A673 (cell line): ENCODE data around the gene ABCA5. TPM values are rescaled to one million over a fixed set of nuclear protein-coding genes. Genes with fewer than 3 reads are reported as not detected.

ENCODE experiments used
- BruUV-seq: library from RNA; stranded (reverse); fragments of 400-500 nt; replicated peaks from 2 replicates; lab custom pipeline; 2021; lab: Mats Ljungman, UMichigan
- CTCF ChIA-PET: fragments of 300-600 bp; sonication (Branson Sonifier 250); formaldehyde crosslinking; loops from one replicate; lab custom pipeline; 2022; ENCODE audit warnings: antibody characterized with exemption; lab: Charles Lee
- POLR2A ChIA-PET: fragments of 300-600 bp; sonication (Branson Sonifier 250); formaldehyde crosslinking; loops from one replicate; lab custom pipeline; 2022; ENCODE audit warnings: antibody characterized with exemption; ENCODE audit not compliant: low non-redundant PET; lab: Charles Lee
- DNase-seq: peaks from one replicate; pipeline ENCODE4 v3.0.0-alpha.2; 2015; ENCODE audit warnings: low spot score
- H3K27ac ChIP-seq: fragments of 200-600 bp; sonication (generic); 2 replicates; pipeline ENCODE4 v1.5.1; 2016; ENCODE audit warnings: mixed run types, low read depth, mild to moderate bottlenecking, mixed read lengths, antibody characterized with exemption, low read length; ENCODE audit not compliant: poor library complexity, severe bottlenecking
- H3K27me3 ChIP-seq: fragments of 200-600 bp; sonication (generic); replicated peaks from 2 replicates; pipeline ENCODE4 v1.6.1; 2017; ENCODE audit warnings: mixed run types, low read depth, mild to moderate bottlenecking, mixed read lengths, antibody characterized with exemption, low read length; ENCODE audit not compliant: insufficient read depth, poor library complexity
- H3K36me3 ChIP-seq: fragments of 200-600 bp; sonication (generic); 2 replicates; pipeline ENCODE4 v1.6.1; 2016; ENCODE audit warnings: mixed run types, mild to moderate bottlenecking, mixed read lengths, antibody characterized with exemption, low read length; ENCODE audit not compliant: insufficient read depth, poor library complexity, severe bottlenecking
- H3K4me1 ChIP-seq: fragments of 200-600 bp; sonication (generic); 2 replicates; pipeline ENCODE4 v1.6.1; 2017; ENCODE audit warnings: mixed run types, mild to moderate bottlenecking, mixed read lengths, antibody characterized with exemption, low read length; ENCODE audit not compliant: insufficient read depth, poor library complexity, severe bottlenecking
- H3K4me3 ChIP-seq: fragments of 200-600 bp; sonication (generic); 2 replicates; pipeline ENCODE4 v1.5.1; 2016; ENCODE audit warnings: low read depth, mixed run types, mild to moderate bottlenecking, mixed read lengths, low read length; ENCODE audit not compliant: poor library complexity, severe bottlenecking
- H3K9me3 ChIP-seq: fragments of 200-600 bp; sonication (generic); 2 replicates; pipeline ENCODE4 v1.6.1; 2016; ENCODE audit warnings: mixed run types, low read depth, mild to moderate bottlenecking, mixed read lengths, antibody characterized with exemption, low read length; ENCODE audit not compliant: poor library complexity, severe bottlenecking
- EZH2 ChIP-seq: fragments of 200-600 bp; sonication (generic); IDR thresholded peaks from 2 replicates; pipeline ENCODE4 v1.6.1; 2017; ENCODE audit warnings: borderline replicate concordance, low read depth, mild to moderate bottlenecking, mixed read lengths, antibody characterized with exemption, low read length; ENCODE audit not compliant: poor library complexity, severe bottlenecking
- intact Hi-C: fragments of 100-400 bp; cut with micrococcal nuclease; formaldehyde crosslinking; loops from one replicate; pipeline ENCODE4 v1.10.0; 2022; ENCODE audit not compliant: unreplicated experiment
- total RNA-seq: library from RNA; stranded (reverse); gene quantifications from 2 replicates; pipeline ENCODE4 v1.2.3, GENCODE V29; 2021
- TF ChIP-seq, protein P1 (sequence below): fragments of 300-800, 200-600 bp; sonication (generic); conservative IDR thresholded peaks from 2 replicates; pipeline ENCODE4 v1.5.1; 2017; ENCODE audit warnings: low read depth, mild to moderate bottlenecking, antibody characterized with exemption, low read length, moderate library complexity, mixed read lengths

Gene ABCA5
- total RNA-seq, 1 experiment from 2014 or later = 14.7 TPM

DNA sequence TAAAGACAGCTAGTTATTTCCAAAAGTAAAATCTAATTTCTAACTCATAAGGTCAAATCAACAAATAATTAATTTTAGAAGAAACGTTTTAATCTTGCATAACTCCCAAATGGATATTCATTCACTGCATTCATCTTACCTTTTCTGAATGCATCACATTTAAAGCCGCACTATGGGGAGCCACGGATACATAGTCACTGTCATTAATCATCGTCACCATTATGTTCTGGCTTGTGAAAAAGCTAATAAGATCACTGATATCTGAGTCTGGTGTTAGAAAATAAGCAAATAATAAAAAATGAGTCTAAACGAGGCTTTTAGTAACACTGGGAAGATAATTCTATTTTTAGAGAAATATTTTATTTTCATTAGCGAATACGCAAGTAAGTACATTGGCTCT is 55.9 kb downstream of the ABCA5 start:
- no peak for TF ChIP-seq EZH2
- TF ChIP-seq, protein P1, sequence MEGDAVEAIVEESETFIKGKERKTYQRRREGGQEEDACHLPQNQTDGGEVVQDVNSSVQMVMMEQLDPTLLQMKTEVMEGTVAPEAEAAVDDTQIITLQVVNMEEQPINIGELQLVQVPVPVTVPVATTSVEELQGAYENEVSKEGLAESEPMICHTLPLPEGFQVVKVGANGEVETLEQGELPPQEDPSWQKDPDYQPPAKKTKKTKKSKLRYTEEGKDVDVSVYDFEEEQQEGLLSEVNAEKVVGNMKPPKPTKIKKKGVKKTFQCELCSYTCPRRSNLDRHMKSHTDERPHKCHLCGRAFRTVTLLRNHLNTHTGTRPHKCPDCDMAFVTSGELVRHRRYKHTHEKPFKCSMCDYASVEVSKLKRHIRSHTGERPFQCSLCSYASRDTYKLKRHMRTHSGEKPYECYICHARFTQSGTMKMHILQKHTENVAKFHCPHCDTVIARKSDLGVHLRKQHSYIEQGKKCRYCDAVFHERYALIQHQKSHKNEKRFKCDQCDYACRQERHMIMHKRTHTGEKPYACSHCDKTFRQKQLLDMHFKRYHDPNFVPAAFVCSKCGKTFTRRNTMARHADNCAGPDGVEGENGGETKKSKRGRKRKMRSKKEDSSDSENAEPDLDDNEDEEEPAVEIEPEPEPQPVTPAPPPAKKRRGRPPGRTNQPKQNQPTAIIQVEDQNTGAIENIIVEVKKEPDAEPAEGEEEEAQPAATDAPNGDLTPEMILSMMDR = no peak
- Histone ChIP-seq H3K4me3 (no peak overlapping the region), H3K4me1 (peaks cover 19% of the 10 kb centered on the region), H3K27me3 (no peaks in the 10 kb centered on the region), H3K27ac (no peak overlapping the region), H3K36me3 (no peaks in the 10 kb centered on the region), H3K9me3 (no peaks in the 10 kb centered on the region)
- POLR2A ChIA-PET = no interaction called here
- intact Hi-C loops = no loop called here
- CTCF ChIA-PET = interaction anchor here (0.5 kb wide), 1 partner anchor 298 kb away, joined by 5 read pairs; no protein-coding TSS in a partner anchor
- no TSS peak for BruUV-seq
- peak; percentile 34 for DNase-seq

- peak; percentile 54 for DNase-seq
These were observed 57.6 kb downstream of the ABCA5 start for GRCh38 chr17:69269131-69269998.

GRCh38 chr17:69268543-69269014 is 58.4 kb downstream of the ABCA5 start:
- Histone ChIP-seq H3K27ac (peak overlapping the region; percentile 57), H3K4me1 (peaks cover 19% of the 10 kb centered on the region), H3K9me3 (no peaks in the 10 kb centered on the region), H3K4me3 (no peak overlapping the region), H3K27me3 (no peaks in the 10 kb centered on the region), H3K36me3 (no peaks in the 10 kb centered on the region)
- TF ChIP-seq, protein P1 = no peak
- no peak for TF ChIP-seq EZH2
- ChIA-PET POLR2A (no interaction called here), CTCF (no interaction called here)
- intact Hi-C loops = no loop called here
- no TSS peak for BruUV-seq
- no peak for DNase-seq

More at GRCh38 chr17:69269131-69269998, 57.6 kb downstream of the ABCA5 start:
- ChIA-PET CTCF (no interaction called here), POLR2A (no interaction called here)
- Histone ChIP-seq H3K4me3 (no peak overlapping the region), H3K27me3 (no peaks in the 10 kb centered on the region), H3K9me3 (no peaks in the 10 kb centered on the region), H3K4me1 (peaks cover 19% of the 10 kb centered on the region), H3K36me3 (no peaks in the 10 kb centered on the region), H3K27ac (peak overlapping the region; percentile 57)
- TF ChIP-seq, protein P1 = no peak
- TF ChIP-seq EZH2 = no peak
- BruUV-seq = no TSS peak
- intact Hi-C loops = no loop called here
